Activated CD8-positive, alpha-beta memory T cell treated with anti-CD3 and anti-CD28 coated beads for 48 hours (primary cell): ENCODE data around the gene FTO.
"Not testable (repeated sequence)": the region's sequence is repeated elsewhere in the genome, so short reads cannot be mapped to it uniquely, and the experiment has no call there.

Experiments used
- DNase-seq, 3 experiments: peaks; one replicate each; pipeline ENCODE4 v3.0.0-alpha.2; 2020; ENCODE audit warnings: low read depth in 2 of 3, low spot score in 2 of 3

The FTO gene

DNA sequence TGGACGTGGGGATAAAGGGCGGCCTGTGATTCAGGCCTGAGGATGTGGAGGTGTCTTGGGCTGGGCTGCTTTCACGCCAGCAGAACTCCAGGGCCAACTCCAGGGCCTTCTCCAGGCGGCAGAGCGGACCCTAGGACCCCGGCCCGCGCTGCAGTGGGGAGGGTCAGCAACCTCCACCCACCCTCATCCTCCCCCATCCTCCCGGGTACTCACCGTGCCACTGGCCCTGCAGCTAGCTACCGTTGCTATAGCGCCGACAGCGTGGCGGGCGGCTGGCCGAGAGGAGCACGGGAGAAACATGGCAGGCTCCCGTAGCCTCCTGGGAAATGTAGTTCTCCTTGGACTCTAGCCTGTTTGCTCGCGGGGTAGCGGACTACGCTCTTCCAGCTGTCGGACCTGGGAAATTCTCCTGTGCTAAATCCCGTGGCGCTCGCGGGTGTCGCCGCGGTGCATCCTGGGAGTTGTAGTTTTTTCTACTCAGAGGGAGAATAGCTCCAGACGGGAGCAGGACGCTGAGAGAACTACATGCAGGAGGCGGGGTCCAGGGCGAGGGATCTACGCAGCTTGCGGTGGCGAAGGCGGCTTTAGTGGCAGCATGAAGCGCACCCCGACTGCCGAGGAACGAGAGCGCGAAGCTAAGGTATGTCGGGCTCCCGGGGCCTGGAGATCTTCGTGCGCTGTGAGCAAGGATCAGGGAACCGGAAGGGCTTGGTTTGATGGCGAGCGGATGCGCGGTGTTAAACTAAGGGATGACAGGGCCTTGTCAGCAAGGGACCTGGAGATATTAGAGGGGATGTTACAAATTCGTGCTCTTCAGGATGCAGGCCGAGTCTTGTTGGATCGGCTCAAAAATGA lies at the start of gene FTO, which contains the start of gene RPGRIP1L:
TSS of gene FTO (plus strand) at position 567 of the 855 bp plus-strand sequence.
TSS of gene RPGRIP1L (minus strand) at position 270 of the 855 bp plus-strand sequence. CDS start 3,136 bp downstream, outside the sequence.
- peak; percentile 88 to 96 (median 95) for DNase-seq

DNA sequence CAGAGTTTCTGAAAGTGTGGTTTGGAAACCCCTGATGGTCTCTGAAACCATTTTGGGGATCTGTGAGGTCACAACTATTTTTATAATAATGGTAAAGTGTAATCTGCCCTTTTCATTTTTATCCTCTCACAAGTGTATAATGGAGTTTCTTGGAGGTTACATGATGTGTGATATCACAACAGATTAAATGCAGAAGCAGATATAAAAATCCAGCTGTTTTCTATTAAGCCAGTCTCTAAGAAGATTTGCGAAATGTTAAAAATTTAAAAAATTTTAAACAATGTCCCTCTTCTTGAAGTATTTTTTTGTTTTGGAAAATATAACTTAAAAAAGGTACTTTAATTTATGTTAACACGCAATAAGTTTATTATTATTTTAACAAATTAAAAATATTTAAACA lies 49.0 kb upstream of the FTO start:
- no peak for DNase-seq

DNA sequence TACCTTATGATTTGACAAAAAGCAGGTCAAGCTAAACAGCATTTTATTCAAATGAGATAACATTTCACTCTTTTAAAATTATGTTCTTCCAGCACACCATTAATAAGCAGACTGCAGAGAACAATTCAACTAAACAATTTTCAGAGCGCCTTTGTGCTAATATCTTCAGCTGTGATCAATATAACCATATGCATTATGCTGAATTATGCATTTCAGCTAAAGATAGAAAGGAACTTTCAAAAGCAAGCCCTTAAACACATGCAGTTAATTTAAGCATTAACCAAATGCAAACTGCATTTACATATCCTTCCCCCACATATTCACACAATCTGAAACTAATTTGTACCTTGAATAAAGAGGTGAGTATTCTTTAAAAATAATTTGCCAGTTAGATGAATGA lies 41.9 kb upstream of the FTO start:
- no peak for DNase-seq

DNA sequence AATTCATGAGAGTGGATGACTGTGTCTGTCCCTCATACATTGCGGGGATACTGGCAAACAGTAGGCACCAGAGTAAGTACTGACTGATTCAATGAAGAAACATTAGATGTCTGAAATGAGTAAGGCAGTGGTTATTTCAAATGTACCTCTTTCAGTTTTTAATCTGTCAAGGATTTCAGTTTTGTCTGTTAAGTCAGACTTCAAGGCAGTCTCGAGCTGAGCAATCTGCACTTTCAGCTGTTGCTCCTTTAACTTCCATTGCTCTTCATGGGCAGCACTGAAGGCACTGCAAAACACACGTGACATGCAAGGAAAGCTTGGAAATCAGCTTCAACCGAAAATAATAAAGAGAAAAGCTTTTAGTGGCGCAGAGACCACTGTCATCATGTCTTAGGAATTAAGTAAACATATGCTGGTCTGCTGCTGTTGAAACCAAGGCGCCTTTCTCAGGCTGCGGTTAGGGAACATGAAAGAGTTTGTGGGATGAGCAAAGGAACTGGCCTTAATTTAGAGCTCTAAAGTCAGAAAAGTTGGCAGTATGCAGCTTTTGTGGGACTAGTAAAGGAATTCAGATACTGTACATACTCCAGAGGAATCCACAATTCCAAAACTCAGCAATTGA lies 39.1 kb upstream of the FTO start:
- no peak for DNase-seq

DNA sequence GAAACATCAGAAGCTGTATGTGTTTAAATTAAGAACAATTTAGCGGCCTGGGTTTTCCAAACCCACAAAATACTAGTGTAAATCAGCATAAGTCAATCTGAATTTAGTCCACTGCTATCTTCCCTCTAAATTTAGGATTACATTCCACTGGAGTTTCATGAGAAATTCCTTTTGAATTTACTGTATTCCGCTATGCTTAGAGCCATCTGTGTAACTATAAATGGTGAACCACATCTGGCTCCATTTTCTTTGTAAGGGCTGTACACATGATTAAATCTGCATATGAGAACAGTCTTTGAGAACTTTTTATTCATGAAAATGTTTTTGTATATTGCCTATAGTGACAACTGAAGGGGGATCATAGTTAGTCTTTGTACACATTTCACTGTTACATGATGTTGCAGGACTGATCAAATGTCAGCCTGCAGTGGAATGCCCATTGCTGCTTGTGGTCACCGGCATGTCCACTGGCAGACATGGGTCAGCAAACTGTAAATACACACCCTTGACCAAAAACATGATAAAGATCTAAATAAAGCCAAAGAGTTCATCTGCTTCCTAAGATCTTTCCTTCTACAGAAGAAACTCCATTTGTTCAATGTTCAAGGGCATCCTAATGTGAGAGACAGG lies 37.1 kb upstream of the FTO start:
- DNase-seq = no peak

DNA sequence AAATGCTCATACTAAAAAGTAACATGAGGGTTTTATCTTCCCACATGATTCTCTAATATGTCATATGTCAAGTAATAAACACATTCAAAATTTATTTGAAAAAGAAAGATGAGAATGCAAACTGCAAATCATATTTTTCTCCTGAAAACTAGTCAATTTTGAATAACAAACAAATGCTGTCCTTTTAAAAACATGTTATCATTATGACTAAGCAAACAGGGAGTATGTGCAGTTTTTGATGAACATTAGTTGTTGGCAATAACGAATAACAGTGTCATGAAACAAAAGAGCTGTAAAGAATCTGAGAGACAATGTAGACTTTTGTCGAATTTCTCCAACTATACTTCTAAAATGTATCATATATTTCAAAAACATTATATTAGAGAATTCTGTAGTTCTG lies 35.1 kb upstream of the FTO start:
- DNase-seq = no peak

DNA sequence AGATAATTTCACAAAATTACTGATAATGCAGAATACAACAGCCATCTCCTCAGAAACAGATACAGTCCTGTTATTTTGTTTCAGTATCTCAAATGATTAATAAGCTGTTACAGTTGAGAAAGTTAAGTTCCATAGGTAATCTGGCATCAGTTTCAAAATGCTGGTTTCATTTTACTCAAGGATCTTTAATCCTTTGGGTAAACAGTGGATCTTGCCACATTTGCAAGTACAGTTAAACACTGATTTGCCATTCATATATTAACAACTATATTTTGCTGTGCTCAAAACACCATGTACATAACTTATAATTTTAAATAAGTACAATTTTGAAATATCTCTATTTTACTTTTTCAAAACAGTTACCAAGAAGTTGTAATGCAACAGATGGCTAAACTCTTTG lies 31.5 kb upstream of the FTO start:
- DNase-seq = no peak

DNA sequence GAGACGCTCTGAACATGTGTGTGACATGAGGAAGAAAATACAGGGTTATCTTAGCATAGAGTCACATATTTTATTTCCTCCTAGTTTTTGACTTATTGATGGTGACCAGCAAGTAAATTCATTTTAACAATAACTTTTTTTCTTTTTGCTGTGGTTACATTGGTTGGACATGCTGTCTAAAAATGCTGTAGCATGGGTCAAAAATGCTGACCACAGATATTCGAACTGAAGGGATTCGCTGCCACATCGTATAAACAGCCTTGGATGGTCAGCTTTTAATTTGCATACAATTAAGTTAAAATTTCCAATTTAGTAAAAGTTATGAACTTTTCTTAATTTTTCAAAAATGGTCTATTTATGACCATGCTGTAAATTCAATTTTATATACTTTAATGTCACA lies 30.8 kb upstream of the FTO start:
- DNase-seq = no peak

DNA sequence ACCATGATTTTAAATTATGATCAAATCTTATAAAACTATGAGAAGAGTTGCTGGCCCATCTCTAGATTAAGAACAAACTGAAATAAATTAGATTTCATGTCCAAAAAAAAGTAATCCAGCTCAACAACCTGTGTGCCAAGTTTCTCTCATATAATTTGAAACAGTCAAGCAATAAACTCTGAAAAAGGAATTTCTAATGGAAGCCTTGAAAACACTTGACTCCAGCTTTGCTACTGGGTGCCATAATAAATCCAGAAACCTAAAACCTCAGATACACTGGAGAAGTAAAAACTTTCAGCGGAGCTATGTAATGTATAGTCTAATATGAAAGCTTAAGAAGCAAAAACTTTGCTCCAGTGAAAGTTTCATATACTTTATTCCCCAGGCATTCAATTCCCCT lies 25.8 kb upstream of the FTO start:
- DNase-seq = no peak

DNA sequence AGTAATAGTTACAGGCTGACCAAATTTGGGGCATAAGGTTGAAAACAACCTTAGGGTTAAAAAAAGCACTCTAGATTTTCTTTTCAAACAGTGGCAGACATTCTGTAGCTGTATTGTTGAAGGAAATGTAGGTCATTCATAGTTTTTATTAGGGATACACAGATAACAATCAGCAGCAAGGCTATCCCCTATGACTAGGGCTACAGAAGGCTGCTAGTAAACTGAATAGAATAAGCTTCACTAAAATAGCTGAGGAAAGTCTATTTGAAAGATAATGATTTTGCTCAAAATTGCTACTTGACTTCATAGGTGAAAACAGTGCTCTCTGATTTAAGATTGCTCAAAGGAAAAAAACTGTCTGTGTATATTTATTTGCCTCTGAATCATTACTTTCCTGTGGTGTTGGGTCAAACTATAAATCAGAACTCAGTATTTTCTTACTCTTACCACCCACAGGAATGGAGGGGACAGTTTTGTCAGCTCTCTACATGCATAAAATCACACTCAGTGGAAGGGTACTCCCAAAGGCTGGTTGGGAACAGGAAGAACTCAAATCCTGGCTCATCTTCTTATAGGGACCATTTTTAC lies 25.1 kb upstream of the FTO start:
- DNase-seq = no peak

DNA sequence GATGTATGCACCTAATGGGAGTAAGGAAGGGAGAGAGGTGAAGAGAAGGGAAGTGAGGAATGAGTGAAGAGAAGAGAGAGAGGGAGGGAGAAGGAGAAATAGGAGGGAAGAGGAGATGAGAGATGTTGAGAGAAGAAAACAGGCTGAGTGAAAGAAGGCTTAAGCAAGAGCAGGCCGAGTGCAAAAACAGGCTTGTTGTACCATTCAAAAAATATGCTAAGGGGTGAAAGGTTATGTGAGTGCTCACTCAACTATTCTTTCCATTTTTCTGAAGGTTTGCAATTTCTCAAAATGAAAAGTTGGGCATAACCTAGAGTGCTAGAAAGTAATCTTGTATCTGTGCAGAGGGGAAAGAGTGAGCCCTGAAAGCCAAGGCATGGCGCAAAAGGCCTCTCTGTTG lies 23.2 kb upstream of the FTO start:
- DNase-seq = no peak

DNA sequence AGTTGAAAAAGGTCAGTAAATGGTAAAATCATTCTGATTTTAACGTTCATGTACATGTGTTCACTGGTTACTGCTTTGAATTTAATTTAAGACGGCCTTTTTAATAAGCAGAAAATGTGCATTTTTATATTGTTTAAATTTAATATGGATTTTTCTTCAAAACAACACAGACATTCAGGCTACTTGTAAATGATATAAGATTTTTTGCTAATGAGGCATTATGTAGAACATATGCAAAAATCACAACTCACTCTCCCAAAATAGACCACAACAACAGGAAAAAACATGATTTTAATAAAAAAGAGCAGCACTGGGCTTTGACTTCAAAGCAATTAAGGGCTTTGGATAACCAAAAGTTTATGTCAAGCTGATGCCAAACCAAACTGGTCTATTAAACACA lies 22.6 kb upstream of the FTO start:
- DNase-seq = no peak

DNA sequence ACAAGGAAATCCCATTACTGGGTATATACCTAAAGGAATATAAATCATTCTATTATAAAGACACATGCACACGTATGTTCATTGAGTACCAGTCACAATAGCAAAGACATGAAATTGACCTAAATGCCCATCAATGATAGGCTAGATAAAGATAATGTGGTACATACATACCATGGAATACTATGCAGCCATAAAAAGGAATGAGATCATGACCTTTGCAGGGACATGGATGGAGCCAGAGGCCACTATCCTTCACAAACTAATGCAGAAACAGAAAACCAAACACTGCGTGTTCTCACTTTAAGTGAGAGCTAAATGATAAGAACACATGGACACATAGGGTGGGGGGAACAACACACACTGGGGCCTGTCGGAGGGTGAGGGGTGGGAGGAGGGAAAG lies 18.6 kb upstream of the FTO start:
- DNase-seq = not testable (repeated sequence)

DNA sequence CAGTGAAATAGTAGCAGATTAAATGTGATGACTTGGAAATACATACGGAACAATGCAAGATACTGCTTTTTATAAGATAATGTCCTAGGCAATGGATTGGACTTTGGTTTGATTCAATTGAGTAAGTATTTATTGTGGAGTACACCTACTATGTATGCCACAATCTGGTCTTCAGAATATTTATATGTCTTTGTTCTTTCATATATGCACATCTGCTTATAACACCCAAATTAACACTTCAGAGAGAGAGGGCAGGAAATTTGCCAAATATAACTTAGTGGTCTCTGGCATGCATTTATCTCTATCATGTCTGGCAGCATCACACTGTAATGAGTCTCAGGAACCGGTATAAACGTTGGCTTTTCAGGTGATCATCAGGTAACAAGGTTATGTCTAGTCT lies 17.2 kb upstream of the FTO start:
- no peak for DNase-seq

DNA sequence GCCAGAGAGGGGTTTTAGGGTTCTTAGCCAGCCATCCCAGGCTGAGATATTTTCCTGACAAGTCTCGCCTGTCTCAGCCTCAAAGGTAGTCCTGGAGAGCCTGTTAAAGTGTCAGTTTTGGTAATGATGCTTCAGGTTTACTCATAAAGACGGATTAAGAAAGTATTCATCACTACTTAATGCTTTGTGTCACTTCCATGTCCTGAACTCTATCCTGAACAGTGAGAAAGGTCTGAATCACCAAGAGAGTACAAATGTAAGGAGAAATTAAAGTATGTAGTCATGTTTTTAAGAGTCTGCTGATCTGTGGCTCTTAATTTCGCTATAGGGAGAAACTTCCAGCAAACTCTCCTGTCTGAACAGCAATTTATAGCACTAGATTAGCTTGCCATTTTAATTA lies 14.3 kb upstream of the FTO start:
- no peak for DNase-seq

DNA sequence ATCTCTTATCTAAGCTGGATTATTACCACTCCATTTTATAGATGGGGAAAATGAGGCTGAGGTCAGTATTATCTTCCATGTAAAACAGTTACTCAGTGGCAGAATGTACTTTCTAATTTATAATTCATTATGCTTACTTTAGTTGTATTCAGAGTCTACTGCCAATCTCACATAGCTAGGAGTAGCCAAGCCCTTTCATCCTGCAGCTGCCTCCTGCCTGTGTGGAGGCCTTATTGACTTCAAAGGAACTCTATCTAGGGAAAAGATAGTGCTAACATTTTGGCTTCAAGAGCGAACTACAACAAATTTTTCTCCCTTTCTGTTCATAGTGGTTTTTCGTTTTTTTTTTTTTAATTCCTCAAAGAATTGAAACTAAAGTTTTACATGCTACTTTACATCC lies 13.2 kb upstream of the FTO start:
- no peak for DNase-seq

DNA sequence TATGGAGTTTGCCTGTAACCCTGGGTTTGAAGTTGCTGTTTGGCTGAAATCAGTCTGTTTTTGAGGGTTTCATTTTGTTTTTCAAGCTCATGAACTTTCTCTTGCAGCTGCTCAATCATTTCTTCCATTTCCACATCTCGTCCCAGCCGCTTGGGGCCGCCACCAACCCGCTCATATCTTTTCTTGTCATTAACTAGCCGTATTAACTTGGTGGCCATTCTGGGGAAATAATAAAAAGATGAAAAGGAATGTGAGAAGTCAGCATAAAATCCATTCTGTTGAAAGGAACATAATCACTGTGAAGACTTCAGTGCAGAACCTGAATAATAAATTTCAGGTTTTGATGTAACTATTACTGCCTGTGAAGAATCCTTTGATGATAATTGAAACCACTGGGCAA lies 11.8 kb upstream of the FTO start:
- no peak for DNase-seq

DNA sequence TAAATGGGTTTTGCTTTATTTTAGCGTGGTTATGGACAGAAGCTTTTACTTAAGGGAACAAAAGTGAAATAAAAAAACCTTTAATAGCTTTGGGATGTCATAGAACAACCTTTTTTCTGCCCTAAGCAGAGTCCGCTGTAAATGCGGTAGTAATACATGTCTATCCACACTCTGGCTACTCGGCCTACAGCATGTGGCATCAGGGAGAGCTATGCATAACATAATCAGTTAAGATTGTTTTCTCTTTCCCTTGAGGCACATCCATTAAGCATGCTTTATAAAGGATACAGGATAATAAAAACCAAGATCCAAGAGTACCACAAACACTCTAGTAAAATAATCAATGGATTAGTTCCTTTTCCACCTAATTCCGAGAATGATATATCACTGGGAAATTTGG lies 10.6 kb upstream of the FTO start:
- no peak for DNase-seq

DNA sequence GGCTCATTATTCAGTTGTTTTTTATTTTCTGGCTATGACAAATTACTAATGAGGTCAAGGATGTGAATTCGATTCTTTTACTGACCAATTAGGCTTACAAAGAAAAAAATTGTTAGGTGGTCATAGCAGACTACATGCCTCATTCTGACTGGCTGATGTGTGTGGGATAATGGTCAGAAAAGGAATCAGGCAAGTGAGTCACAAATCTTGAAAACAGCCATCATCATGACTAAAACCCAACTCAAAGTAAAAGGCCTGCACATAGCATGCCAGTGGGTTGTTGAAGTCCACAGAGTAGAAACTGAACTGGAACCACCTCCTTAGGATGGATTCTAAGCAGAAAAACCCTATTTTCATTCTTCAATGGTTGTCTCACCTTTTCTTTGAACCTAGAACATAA lies 8.9 kb upstream of the FTO start:
- no peak for DNase-seq

DNA sequence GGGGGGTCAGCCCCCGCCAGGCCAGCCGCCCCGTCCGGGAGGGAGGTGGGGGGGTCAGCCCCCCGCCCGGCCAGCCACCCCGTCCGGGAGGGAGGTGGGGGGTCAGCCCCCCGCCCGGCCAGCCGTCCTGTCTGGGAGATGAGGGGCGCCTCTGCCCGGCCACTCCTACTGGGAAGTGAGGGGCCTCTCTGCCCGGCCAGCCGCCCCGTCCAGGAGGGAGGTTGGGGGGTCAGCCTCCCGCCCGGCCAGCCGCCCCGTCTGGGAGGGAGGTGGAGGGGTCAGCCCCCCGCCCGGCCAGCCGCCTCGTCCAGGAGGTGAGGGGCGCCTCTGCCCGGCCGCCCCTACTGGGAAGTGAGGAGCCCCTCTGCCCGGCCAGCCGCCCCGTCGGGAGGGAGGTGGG lies 5.7 kb upstream of the FTO start:
- not testable (repeated sequence) for DNase-seq

DNA sequence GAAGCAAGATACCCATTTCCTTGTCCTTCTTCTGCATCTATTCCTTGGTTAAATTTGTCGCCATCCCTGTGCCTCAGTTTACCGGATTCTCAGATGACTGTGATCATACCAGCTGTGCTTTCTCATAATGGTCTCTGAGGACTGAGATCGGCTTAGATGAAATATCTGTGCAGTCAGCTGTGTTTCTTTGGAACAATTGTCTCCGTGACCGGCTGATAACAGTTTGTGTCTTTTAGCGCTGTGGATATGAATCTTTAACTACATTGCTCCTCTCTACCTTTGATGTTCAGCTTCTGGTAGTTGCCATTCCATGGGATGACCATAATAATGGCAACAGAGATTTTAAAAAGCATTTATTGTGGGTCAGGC lies 473 bp downstream of the FTO start:
- no peak for DNase-seq

DNA sequence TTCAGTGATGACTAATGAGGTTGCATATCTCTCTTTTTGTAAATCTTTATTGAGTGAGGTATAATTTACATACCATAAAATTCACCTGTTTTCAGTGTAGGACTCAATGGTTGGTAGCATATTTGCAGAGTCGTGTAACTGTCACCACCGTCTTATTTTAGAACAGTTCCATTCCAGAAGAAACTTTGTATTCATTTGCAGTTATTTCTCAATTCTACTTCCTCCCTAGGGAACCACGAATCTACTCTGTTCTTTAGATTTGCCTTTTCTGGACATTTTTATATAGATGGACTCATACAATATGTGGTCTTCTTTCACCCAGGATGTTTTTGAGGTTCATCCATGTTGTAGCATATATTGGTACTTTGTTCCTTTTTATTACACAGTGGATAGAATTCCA lies 3.7 kb downstream of the FTO start:
- no peak for DNase-seq
